A172 (cell line): ENCODE results near the gene TMA7. TPM values are rescaled to one million over a fixed set of nuclear protein-coding genes. Genes with fewer than 3 reads are reported as not detected.
"Not testable (repeated sequence)": the region's sequence is repeated elsewhere in the genome, so short reads cannot be mapped to it uniquely, and the experiment has no call there.

ENCODE experiments used
- DNase-seq: peaks from one replicate; pipeline ENCODE4 v3.0.0-alpha.2; 2015; ENCODE audit warnings: low spot score
- total RNA-seq: library from RNA; depleted of rRNA; stranded (reverse); fragments of >200 nt; shearing (Covaris generic); gene quantifications from 2 replicates; pipeline ENCODE4 v1.2.3, GENCODE V29; 2014

TMA7 gene
- total RNA-seq, 1 experiment from 2014 or later = 556 TPM

GRCh38 chr3:48435774-48436476, 4.1 kb upstream of the TMA7 start:
- DNase-seq = peak; percentile 69

- no peak for DNase-seq
Measured at GRCh38 chr3:48436477-48436787, 3.6 kb upstream of the TMA7 start.

DNA sequence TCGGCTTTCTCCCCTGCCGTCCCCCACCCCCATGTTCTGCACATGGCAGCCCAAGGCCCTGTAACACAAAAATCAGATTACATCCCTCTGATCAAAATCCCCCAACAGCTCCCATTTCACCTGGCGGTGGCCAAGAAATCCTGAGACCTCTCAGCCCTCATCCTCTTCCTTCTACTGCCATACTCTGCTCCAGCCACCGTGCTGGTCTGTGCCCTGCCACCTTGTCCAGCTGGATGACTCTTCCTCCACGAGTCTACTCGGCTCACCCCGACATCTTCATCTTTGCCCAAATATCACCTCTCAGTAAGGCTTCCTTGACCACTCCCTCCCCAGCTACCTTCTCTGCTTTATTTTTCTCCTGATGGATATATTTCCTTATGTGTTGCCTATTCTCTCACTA, 3.2 kb upstream of the TMA7 start:
- no peak for DNase-seq

GRCh38 chr3:48437812-48438211, 2.2 kb upstream of the TMA7 start:
- DNase-seq = no peak

- DNase-seq = no peak
Measured at GRCh38 chr3:48440590-48440958, 517 bp downstream of the TMA7 start.

GRCh38 chr3:48441940-48442339, 1.9 kb downstream of the TMA7 start:
- no peak for DNase-seq

DNA sequence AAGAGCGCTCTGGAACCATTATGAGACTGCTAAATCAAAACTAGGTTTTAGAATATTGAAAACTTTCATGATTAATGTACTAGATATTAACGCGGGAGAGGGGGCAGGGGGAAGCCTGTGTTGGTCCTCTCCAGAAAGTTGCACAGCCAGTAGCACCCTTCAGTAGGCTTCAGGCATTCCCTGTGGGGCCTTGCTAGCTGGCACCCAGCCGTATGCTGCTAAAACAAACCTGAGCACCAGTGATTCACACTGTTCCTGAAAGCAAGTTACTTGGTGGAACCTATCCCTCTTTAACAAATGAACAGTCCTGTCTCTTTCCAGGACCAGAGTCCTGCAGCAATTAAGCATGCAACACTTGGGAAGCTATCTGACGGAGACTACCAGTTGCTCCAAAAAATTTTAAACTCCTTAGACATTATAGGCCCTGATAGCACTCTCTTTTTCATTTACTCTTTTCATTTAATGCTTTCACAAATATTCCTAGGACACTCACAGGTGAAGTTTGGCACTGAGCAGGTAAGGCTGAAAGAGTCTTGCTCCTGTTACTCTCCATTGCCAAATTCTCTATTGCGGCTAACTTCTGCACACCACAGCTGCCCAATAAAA, 5.3 kb downstream of the TMA7 start:
- DNase-seq = no peak

GRCh38 chr3:48446043-48446424, 6.0 kb downstream of the TMA7 start:
- no peak for DNase-seq

GRCh38 chr3:48446425-48447193, 6.6 kb downstream of the TMA7 start, which contains the start of gene ATRIP:
ATRIP (plus strand) TSS chr3:48446737; CDS start chr3:48446846, 109 bp downstream.
- peak; percentile 73 for DNase-seq

DNA sequence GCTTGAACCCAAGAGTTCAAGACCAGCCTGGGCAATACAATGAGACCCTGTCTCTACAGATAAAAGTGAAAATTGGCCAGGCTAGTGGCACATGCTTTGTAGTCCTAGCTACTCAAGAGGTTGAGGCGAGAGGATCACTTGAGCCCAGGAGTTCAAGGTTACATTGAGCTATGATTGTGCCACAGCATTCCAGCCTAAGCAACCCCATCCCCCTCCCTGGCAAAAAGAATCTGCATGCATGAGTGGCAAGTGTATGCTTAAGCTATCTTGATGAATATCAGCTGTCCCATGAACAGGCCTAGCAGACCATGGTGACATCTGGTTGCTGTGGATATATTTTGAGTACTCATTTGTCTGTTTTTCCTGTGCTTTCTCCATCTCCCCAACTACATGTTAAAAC, 11.2 kb downstream of the TMA7 start:
- DNase-seq = no peak

- no peak for DNase-seq
Measured at GRCh38 chr3:48456456-48456855, 16.4 kb downstream of the TMA7 start.

GRCh38 chr3:48459331-48459730, 19.3 kb downstream of the TMA7 start:
- no peak for DNase-seq

DNA sequence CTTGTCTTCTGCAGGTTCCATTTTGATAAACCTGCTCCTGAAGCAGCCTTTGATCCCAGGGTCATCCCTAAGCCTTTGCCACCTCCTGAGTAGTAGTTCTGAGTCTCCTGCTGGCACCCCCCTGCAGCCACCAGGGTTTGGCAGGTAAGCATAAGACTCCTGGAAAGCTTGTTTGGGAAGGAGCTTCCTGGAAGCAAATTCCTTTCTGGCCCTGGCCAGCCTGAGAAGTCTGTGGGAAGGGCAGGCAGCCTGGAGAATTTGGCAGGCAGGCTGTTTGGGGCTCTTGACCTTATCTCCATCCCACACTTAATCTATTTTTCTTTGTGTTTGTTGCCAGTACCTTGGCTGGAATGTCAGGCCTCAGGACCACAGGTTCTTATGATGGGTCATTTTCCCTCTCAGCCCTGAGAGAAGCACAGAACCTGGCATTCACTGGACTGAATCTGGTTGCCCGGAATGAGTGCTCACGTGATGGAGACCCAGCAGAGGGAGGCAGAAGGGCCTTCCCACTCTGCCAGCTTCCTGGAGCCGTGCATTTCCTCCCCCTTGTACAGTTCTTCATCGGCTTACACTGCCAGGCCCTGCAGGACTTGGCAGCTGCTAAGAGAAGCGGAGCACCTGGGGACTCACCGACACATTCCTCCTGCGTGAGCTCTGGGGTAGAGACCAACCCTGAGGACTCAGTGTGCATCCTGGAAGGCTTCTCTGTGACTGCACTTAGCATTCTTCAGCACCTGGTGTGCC, 19.9 kb downstream of the TMA7 start:
- no peak for DNase-seq

DNA sequence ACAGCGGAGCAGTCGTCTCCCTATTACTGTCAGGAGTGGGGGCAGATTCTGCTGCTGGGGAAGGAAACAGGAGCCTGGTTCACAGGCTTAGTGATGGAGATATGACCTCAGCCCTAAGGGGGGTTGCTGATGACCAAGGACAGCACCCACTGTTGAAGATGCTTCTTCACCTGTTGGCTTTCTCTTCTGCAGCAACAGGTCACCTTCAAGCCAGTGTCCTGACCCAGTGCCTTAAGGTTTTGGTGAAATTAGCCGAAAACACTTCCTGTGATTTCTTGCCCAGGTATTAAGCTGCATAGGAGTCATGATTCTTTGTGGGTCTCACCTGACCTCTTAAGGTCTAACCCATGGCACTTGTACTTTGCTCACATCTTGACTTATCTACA, 20.5 kb downstream of the TMA7 start:
- DNase-seq = no peak

DNA sequence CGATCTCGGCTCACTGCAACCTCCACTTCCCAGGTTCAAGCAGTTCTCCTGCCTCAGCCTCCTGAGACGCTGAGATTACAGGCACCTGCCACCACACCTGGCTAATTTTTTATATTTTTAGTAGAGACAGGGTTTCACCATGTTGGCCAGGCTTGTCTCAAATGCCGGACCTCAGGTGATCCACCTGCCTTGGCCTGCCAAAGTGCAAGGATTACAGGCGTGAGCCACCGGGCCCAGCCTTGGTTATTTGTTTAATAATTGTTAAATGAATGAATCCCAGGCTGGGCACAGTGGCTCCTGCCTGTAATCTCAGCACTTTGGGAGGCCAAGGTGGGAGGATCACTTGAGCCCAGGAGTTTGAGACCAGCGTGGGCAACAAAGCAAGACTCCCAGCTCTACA, 21.7 kb downstream of the TMA7 start:
- DNase-seq = not testable (repeated sequence)

DNA sequence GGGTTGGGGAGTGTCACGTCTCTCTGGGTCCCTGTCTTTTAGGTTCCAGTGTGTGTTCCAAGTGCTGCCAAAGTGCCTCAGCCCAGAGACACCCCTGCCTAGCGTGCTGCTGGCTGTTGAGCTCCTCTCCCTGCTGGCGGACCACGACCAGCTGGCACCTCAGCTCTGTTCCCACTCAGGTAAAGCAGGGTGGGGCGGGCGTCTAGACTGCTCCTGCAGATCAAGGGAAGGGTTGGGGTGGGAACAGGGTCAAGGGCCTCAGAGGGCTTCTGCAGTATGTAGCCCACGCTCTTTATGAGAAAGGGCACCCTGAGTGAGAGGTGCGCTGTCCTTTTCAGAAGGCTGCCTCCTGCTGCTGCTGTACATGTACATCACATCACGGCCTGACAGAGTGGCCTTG, 23.6 kb downstream of the TMA7 start:
- no peak for DNase-seq

- DNase-seq = no peak
Measured at GRCh38 chr3:48464713-48465221, 24.7 kb downstream of the TMA7 start.

DNA sequence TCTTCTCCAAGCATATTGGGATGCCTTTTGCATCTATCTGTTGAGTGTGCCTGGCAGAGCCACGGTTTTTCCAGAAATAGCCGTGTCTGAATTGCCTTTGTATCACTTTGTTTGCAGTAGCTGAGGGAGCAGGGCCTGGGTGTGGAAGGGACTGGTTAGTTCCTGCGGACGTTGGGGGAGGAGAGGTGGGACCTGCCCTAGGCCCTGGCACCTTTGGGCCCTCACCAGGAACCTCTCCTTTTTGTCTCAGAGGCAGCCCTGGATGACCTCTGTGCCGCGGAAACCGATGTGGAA, 25.1 kb downstream of the TMA7 start:
- no peak for DNase-seq

DNA sequence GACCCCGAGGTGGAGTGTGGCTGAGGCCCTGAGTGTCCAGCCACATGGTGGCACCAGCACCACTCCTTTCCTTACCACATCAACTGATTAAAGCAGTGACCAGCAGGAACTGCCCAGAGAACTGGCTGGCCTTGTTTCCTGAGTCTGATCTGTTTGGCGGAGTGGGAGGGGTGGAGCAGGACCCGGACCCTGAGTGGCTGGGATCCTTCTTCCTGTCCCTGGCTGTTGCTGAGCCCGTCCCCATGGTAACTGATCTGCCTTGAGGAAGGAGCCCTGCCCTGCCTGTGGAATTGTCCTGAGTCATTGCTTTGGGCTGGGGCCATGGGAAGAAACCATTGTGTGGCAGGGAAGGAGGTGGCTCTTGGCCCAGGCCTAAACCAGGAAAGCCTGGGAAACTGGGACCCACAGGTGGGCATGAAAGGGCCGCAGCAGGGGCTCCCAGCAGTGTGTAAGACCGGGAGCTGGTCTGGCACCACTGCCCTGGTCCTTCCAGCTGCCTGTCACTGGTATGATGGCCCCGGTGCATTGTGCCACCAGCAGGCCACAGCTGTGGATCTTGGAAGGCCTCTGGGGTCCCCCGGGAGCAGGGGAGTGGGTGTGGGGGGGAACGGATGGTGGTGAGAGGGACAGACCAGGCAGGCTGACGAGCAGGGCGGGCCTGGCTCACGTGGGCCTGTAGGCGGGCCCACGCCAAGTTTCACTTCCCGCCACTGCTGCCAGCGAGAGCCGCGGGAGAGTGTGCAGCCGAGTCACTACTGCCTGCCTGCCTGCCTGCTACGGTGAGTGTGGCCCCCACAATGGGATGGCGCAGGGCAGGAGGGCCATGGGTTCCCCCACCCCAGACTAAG, 25.7 kb downstream of the TMA7 start:
- peak; percentile 99 for DNase-seq

DNA sequence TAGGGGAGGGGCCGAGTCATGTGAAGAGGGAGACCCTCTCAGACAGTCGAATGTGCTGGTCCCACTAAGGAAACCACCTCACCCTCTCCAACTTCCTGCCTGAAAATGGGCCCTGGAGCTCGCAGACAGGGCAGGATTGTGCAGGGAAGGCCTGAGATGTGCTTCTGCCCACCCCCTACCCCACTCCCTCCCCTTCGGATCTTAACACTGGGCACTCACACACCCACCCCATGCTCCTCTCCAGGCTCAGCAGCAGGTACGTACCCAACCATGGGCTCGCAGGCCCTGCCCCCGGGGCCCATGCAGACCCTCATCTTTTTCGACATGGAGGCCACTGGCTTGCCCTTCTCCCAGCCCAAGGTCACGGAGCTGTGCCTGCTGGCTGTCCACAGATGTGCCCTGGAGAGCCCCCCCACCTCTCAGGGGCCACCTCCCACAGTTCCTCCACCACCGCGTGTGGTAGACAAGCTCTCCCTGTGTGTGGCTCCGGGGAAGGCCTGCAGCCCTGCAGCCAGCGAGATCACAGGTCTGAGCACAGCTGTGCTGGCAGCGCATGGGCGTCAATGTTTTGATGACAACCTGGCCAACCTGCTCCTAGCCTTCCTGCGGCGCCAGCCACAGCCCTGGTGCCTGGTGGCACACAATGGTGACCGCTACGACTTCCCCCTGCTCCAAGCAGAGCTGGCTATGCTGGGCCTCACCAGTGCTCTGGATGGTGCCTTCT, 26.5 kb downstream of the TMA7 start:
- DNase-seq = no peak

- no peak for DNase-seq
Measured at GRCh38 chr3:48467110-48467454, 27.0 kb downstream of the TMA7 start.
